MM.1S (cell line): Measurements from ENCODE around the gene POLE.

Experiments
- CTCF ChIP-seq: fragments of 300-600 bp; sonication (generic); IDR thresholded peaks from 2 replicates; pipeline ENCODE4 v1.5.1; 2016; ENCODE audit warnings: antibody characterized with exemption, low read length, mixed read lengths
- EZH2 ChIP-seq: fragments of 300-600 bp; sonication (generic); optimal IDR thresholded peaks from 2 replicates; pipeline ENCODE3; 2017; ENCODE audit warnings: low read depth, mild to moderate bottlenecking, antibody characterized with exemption, low read length, mixed read lengths

- no peak for TF ChIP-seq CTCF
- no peak for TF ChIP-seq EZH2
Observed at GRCh38 chr12:132587781-132588180, 99.4 kb downstream of the POLE start.
